Omental fat pad (tissue), 4 donors: ENCODE data around the gene ARNT2. TPM values are rescaled to one million over a fixed set of nuclear protein-coding genes. Genes with fewer than 3 reads are reported as not detected.

Experiments
- ATAC-seq: fragments of 150-250 bp; one replicate; pipeline ENCODE4 v1.9.1; 2016; ENCODE audit warnings: mild to moderate bottlenecking, moderate library complexity; ENCODE audit not compliant: low FRiP score
- DNase-seq: peaks from one replicate; pipeline ENCODE4 v3.0.0-alpha.2; 2019; ENCODE audit warnings: low spot score
- total RNA-seq, 4 donors: library from RNA; depleted of rRNA; stranded (reverse); fragments of >200 nt; gene quantifications; one replicate each; pipeline ENCODE4 v1.1.0, GENCODE V29; 2016
- TF ChIP-seq, protein P1 (sequence below), 3 donors: fragments of 450-650 bp; IDR thresholded peaks; one replicate each; pipeline ENCODE4 v1.5.1; 2016 to 2017; ENCODE audit warnings: antibody characterized with exemption in 3 of 3, mild to moderate bottlenecking in 3 of 3, moderate library complexity in 2 of 3

Gene ARNT2
- total RNA-seq, 4 donors from 2014 or later: 3.1 to 7.4 (median 3.4) TPM

DNA sequence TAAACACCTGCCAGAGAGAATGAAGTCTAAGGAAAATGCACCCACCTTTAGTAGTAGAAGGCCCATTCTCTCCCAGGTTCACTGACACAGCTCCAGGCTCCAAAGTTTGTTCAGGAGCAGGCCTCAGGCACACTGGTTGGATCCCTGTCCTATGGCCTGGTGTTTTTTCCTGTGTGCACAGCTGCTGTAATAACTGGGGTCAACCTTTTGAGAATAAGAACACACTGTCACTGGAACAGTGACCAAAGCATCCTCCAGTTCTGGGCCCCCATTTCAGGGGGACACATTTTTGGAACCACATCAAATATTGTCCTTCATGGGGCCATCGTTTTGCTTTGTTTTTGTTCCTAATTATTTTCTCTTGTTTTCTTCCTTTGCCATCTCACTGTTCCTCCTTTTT is 95.8 kb downstream of the ARNT2 start:
- no peak for DNase-seq
- TF ChIP-seq, protein P1, sequence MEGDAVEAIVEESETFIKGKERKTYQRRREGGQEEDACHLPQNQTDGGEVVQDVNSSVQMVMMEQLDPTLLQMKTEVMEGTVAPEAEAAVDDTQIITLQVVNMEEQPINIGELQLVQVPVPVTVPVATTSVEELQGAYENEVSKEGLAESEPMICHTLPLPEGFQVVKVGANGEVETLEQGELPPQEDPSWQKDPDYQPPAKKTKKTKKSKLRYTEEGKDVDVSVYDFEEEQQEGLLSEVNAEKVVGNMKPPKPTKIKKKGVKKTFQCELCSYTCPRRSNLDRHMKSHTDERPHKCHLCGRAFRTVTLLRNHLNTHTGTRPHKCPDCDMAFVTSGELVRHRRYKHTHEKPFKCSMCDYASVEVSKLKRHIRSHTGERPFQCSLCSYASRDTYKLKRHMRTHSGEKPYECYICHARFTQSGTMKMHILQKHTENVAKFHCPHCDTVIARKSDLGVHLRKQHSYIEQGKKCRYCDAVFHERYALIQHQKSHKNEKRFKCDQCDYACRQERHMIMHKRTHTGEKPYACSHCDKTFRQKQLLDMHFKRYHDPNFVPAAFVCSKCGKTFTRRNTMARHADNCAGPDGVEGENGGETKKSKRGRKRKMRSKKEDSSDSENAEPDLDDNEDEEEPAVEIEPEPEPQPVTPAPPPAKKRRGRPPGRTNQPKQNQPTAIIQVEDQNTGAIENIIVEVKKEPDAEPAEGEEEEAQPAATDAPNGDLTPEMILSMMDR (IDR thresholded peaks at IDR 0.05): no peak
- ATAC-seq: no peak

DNA sequence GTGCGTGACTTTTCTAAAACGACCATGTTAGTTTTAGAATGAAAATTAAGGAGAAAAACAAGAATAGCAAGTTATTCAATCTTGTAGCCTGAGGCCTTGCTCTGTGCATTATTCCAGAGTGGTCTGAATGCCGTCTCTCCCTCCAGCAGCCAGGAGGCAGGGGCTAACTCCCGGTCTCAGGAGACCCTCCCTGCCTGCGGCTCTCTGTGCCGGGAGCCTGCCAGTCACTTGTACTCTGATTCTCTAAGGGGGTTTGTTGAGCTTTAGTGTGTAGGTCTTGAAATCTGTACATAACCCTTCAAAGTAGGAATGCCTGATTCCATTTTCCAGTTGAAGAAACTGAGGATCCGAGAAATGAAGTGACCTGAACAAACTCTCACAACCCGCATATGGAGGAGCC is 97.3 kb downstream of the ARNT2 start:
- TF ChIP-seq, protein P1 (IDR thresholded peaks at IDR 0.05): no peak
- ATAC-seq (no peak), DNase-seq (no peak)

DNA sequence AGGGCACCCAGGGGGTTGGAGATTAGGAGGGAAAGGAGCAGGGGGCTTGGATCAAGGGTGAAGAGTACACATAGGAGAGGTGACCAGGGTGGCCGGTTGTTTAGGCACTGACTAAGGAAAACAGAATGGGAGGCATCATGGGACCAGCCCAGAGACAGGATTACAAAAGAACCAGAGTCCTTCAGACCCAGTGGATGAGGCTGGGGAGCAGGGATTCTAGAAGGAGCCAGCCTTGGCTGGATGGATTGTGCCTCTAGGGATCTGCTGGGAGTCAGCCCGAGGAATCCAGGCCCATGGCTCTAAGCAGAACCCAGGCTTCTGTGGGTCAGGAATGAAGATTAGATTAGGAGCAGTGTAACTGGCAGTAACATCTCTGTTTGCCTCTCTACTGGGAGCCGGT is 98.6 kb downstream of the ARNT2 start:
- TF ChIP-seq, protein P1 (IDR thresholded peaks at IDR 0.05): no peak
- ATAC-seq (no peak), DNase-seq (no peak)

DNA sequence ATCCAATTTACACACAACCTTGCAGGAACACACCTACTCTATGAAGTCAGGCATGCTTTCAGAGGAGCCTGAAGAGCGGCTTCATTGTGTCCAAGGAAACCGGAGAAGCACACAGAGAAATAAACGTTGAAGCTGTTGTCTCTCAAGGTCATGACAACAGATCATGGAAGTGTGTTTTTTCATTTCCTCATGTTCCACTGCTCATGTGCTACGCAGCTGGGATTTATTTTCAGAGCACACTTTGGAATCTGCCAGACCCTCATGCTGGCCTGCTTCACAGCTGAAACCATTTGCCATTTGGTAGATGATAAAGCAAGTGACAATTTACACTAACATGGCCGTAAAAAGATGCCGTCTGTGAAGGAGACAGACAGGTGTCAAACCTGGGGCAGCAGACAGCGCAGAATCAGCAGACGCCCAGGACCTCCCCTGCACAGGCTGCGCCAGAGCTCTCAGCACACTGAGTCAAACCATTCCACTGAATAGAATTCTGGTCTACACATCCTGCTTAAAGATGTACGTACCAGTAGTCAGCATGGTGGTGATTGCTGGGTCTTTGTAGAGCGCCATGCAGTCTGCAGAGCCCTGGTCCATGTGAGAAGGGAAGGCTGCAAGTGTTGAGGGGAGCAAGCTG is 99.3 kb downstream of the ARNT2 start:
- TF ChIP-seq, protein P1 (IDR thresholded peaks at IDR 0.05): no peak
- DNase-seq (no peak), ATAC-seq (no peak)

DNA sequence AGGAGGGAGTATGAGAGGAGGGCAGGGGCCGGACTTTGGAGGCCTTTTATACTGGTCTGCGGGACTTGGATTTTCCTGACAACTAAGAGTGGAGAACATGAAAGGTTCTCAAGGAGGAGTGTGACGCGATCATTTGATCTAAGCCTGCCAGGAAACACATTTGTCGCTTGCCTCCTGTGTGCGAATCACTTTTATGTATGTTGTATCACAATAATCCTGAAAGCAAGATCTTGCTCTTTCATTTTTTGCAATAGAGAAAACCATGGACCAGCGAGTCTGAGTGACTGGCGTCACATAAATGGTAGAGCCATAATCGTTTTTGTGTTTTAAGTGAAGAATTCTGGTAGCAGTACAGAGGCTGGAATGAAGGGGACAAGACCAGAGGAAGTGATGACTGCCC is 100.7 kb downstream of the ARNT2 start:
- TF ChIP-seq, protein P1 (IDR thresholded peaks at IDR 0.05): no peak
- ATAC-seq: no peak

DNA sequence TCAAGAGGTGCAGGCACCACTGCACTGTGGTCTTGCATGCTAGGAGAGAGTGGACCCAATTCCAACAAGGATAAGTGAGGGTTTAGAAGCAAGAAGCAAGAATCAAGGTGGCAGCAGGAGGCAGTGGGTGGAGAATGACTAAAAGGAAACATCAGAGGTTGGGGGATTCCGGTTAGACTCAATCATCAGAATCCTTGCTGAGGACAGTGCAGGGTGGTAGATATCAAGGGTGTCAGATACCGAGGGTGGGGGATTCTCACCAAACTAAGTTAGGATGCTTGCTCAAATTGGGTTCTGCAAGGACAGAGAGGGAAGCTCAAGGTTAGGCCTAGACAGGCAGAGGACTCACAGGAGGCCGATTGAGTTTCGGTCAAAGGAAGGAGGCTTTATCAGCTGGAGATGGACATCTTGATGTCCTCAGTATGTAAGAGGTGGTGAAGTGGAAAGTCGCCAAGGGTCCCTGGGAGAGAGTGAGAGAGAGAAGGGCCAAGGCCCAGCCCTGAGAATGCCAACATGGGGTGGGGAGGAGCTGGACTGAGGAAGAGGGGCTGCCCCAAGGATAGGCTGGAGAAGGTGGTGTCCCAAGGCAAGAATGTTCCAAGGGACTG is 102.2 kb downstream of the ARNT2 start:
- TF ChIP-seq, protein P1 (IDR thresholded peaks at IDR 0.05): no peak
- DNase-seq (no peak), ATAC-seq (no peak)

More for the DNA sequence above, 100.7 kb downstream of the ARNT2 start:
- DNase-seq: no peak

DNA sequence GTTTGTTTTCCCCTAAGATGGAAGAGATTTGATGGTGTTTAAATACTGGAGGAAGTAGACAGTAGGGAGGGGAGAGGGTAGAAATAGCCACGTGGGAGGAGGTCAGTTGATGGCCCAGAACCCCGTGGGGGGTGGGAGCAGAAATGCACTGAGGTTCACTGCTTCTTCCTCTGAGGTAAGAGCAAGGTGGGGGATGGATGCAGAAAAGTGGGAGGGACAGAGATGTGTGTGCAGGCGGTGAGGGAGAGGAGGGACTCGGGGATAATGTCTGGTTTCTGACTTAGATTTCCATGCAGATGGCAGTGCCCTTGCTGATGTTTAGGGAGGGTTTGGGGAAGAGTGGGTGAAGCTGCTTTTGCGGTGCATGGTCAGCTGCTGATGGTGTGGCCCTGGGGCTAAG is 102.9 kb downstream of the ARNT2 start:
- ATAC-seq (no peak), DNase-seq (no peak)
- TF ChIP-seq, protein P1 (IDR thresholded peaks at IDR 0.05): no peak
